B cell (primary cell): Measurements from ENCODE around the gene NOL9. TPM values are rescaled to one million over a fixed set of nuclear protein-coding genes. Genes with fewer than 3 reads are reported as not detected.

Source experiments
- ATAC-seq: fragments of 200-7000 bp; cut with Tn5 transposase; one replicate; pipeline ENCODE4 v1.10.0; 2021; ENCODE audit warnings: low read depth, mild to moderate bottlenecking, moderate number of reproducible peaks, moderate library complexity
- CTCF ChIA-PET: fragments of 350-600 bp; sonication (Branson Sonifier 250); formaldehyde crosslinking; loops from one replicate; lab custom pipeline; 2021; ENCODE audit warnings: antibody characterized with exemption, inconsistent platforms; lab: Charles Lee
- POLR2A ChIA-PET: fragments of 350-600 bp; sonication (Branson Sonifier 250); formaldehyde crosslinking; loops from one replicate; lab custom pipeline; 2021; ENCODE audit warnings: antibody characterized with exemption; lab: Charles Lee
- DNase-seq: peaks from one replicate; pipeline ENCODE4 v3.0.0; 2013
- H2AFZ ChIP-seq: 2 replicates; pipeline ENCODE4 v1.6.1; 2012; ENCODE audit warnings: mild to moderate bottlenecking, low read depth, low read length; ENCODE audit not compliant: insufficient read depth, poor library complexity, severe bottlenecking
- H3K27ac ChIP-seq, 2 donors: 1 replicate in 1 of 2; 2 replicates in 1 of 2; pipeline ENCODE4 v1.5.1; 2012 to 2013; ENCODE audit warnings: low read length in 2 of 2, mild to moderate bottlenecking in 2 of 2, moderate library complexity in 1 of 2
- H3K27me3 ChIP-seq, 4 experiments: fragments of 200-600 bp in 1 of 4; sonication (generic) in 1 of 4; replicated peaks in 1 of 4; 1 replicate in 2 of 4; 2 replicates in 2 of 4; pipeline versions ENCODE4 v1.6.1 to v1.7.0; 2013 to 2016; ENCODE audit warnings: low read length in 3 of 4, mild to moderate bottlenecking in 2 of 4, mixed read lengths in 1 of 4, moderate library complexity in 1 of 4; ENCODE audit not compliant: insufficient read depth in 4 of 4, control insufficient read depth in 3 of 4; ENCODE audit errors: control extremely low read depth in 1 of 4
- H3K36me3 ChIP-seq, 2 experiments: replicated peaks in 1 of 2; 1 replicate in 1 of 2; 2 replicates in 1 of 2; pipeline versions ENCODE4 v1.6.1 to v1.7.1; 2013; ENCODE audit warnings: low read length in 1 of 2; ENCODE audit not compliant: insufficient read depth in 2 of 2, control insufficient read depth in 1 of 2; ENCODE audit errors: control extremely low read depth in 1 of 2, extremely low read depth in 1 of 2
- H3K4me1 ChIP-seq, 2 donors: fragments of 200-600 bp in 1 of 2; sonication (generic) in 1 of 2; 1 replicate in 1 of 2; 2 replicates in 1 of 2; pipeline versions ENCODE4 v1.5.1 to v1.6.1; 2013 to 2017; ENCODE audit warnings: low read length in 2 of 2; ENCODE audit not compliant: control insufficient read depth in 2 of 2, insufficient read depth in 2 of 2
- H3K4me2 ChIP-seq: replicated peaks from 2 replicates; pipeline ENCODE3; 2012; ENCODE audit warnings: mild to moderate bottlenecking, low read depth, low read length; ENCODE audit not compliant: poor library complexity, severe bottlenecking
- H3K4me3 ChIP-seq, 5 experiments: fragments of 200-600 bp in 1 of 5; sonication (generic) in 1 of 5; 1 replicate in 3 of 5; 2 replicates in 2 of 5; pipeline versions ENCODE4 v1.5.1 to v1.7.0; 2011 to 2016; ENCODE audit warnings: low read length in 4 of 5, mild to moderate bottlenecking in 4 of 5, low read depth in 2 of 5, control low read depth in 1 of 5, moderate library complexity in 1 of 5; ENCODE audit not compliant: insufficient read depth in 1 of 5; ENCODE audit errors: control extremely low read depth in 1 of 5, extremely low read depth in 1 of 5
- H3K79me2 ChIP-seq: fragments of 200-600 bp; sonication (generic); one replicate; pipeline ENCODE4 v1.6.0; 2016; ENCODE audit warnings: low read length; ENCODE audit not compliant: control insufficient read depth, insufficient read depth
- H3K9ac ChIP-seq: fragments of 200-600 bp; sonication (generic); 2 replicates; pipeline ENCODE4 v1.6.1; 2017; ENCODE audit warnings: mild to moderate bottlenecking, low read length, moderate library complexity
- H3K9me3 ChIP-seq, 3 donors: one replicate each; pipeline versions ENCODE4 v1.6.1 to v1.7.1; 2013; ENCODE audit warnings: low read length in 2 of 3; ENCODE audit not compliant: control insufficient read depth in 2 of 3, insufficient read depth in 1 of 3; ENCODE audit errors: control extremely low read depth in 1 of 3
- H4K20me1 ChIP-seq: 2 replicates; pipeline ENCODE4 v1.6.0; 2012; ENCODE audit warnings: mild to moderate bottlenecking, low read length; ENCODE audit not compliant: insufficient read depth, control insufficient read depth, poor library complexity, severe bottlenecking
- H3K27ac Mint-ChIP-seq: one replicate; pipeline ENCODE4 v1.8.0; 2021; ENCODE audit warnings: mixed read lengths
- H3K27me3 Mint-ChIP-seq: one replicate; pipeline ENCODE4 v1.8.0; 2021; ENCODE audit warnings: mixed read lengths
- H3K4me1 Mint-ChIP-seq: one replicate; pipeline ENCODE4 v1.8.0; 2021; ENCODE audit warnings: mixed read lengths
- H3K4me3 Mint-ChIP-seq: one replicate; pipeline ENCODE4 v1.8.0; 2021; ENCODE audit warnings: mixed read lengths
- H3K9me3 Mint-ChIP-seq: one replicate; pipeline ENCODE4 v1.8.0; 2022; ENCODE audit warnings: mixed read lengths; ENCODE audit not compliant: insufficient read depth
- EZH2 ChIP-seq: IDR thresholded peaks from 2 replicates; pipeline ENCODE4 v1.6.1; 2012; ENCODE audit warnings: borderline replicate concordance, low read depth, mild to moderate bottlenecking, moderate library complexity, low read length; ENCODE audit not compliant: insufficient read depth, poor library complexity, severe bottlenecking
- WGBS: methylation state at CpG from one replicate; pipeline ENCODE4 v1.1.5; 2013; ENCODE audit warnings: missing lambda C conversion rate; ENCODE audit not compliant: insufficient coverage; 5-methylcytosine and 5-hydroxymethylcytosine counted together
- intact Hi-C: fragments of 100-400 bp; cut with micrococcal nuclease; formaldehyde crosslinking; loops from one replicate; pipeline ENCODE4 v1.10.0; 2022
- polyA plus RNA-seq: library from polyadenylated mRNA; depleted of rRNA; stranded (reverse); fragments of >200 nt; gene quantifications from 2 replicates; pipeline ENCODE4 v1.2.3, GENCODE V29; 2012
- total RNA-seq, 2 donors: library from RNA; stranded (reverse); fragments of 120-200 nt in 1 of 2; gene quantifications; 1 replicate in 1 of 2; 2 replicates in 1 of 2; pipeline versions ENCODE4 v1.2.3 to v1.2.4, GENCODE V29; 2013 to 2022
- TF ChIP-seq, protein P1 (sequence below): fragments of 200-600 bp; IDR thresholded peaks from one replicate; pipeline ENCODE4 v1.8.0; 2022; ENCODE audit warnings: antibody characterized with exemption, mild to moderate bottlenecking

Gene NOL9
- total and polyA plus RNA-seq, 2 donors (not counting 1 experiment from before 2014, with no cell fraction given), result 23.8 to 49.5 TPM

DNA sequence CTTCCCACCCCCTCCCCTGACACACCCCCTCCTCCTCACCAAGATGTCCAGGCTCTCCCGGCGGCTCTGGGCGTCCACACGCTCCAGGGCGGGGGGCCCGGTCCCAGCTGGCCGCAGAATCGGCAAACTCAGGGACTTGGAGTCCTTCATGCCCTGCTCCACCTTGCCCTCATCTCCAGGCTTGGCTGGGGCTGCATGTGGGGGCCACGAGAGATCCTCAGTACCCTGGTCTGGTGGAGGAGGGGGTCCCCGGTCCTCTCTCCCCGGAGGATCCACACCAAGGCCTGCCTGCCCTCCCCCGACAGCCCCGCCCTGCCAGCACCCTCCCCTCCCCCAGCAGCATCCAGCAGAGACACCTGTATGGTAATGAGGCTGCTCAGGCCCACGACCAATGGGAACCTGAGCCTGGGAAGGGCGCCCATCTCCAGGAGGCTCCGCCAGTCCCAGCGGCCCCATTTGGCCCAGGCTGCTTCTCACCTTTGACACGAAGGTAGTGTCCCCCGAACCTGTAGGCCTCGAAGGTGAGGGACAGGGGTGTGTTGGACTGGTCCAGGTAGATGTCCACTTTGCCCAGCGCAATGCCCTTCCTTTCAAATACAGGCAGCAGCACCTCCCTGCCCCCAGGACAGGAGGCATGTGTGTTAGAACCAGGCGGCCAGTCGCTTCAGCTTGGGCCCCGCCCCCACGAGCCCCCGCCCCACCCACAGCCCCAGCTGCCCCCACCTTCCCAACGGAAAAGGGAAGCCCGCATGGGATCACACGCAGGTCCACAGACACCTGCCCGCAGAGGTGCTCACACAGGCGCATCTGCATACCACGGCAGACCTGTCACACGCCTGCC is 80.1 kb downstream of the NOL9 start:
- Mint-ChIP-seq H3K27ac (no peak overlapping the region), H3K9me3 (no peaks in the 10 kb centered on the region), H3K4me1 (peaks cover 2% of the 10 kb centered on the region), H3K4me3 (no peak overlapping the region), H3K27me3 (peaks cover 3% of the 10 kb centered on the region)
- ChIA-PET POLR2A (no interaction called here), CTCF (interaction anchor here (0.6 to 1.1 kb wide), 2 partner anchors 15 to 23 kb away, joined by 4 to 7 read pairs; no protein-coding TSS in a partner anchor)
- no peak for DNase-seq
- peaks cover 0 to 4% (median 0%) of the 10 kb centered on the region in 4 experiments for H3K27me3 ChIP-seq
- H2AFZ ChIP-seq, result no peak overlapping the region
- H3K4me3 ChIP-seq, result no peak overlapping the region
- peaks cover 0 to 5% (median 0%) of the 10 kb centered on the region in 3 donors for H3K9me3 ChIP-seq
- intact Hi-C loops, result no loop called here
- ATAC-seq, result no peak
- TF ChIP-seq, protein P1, sequence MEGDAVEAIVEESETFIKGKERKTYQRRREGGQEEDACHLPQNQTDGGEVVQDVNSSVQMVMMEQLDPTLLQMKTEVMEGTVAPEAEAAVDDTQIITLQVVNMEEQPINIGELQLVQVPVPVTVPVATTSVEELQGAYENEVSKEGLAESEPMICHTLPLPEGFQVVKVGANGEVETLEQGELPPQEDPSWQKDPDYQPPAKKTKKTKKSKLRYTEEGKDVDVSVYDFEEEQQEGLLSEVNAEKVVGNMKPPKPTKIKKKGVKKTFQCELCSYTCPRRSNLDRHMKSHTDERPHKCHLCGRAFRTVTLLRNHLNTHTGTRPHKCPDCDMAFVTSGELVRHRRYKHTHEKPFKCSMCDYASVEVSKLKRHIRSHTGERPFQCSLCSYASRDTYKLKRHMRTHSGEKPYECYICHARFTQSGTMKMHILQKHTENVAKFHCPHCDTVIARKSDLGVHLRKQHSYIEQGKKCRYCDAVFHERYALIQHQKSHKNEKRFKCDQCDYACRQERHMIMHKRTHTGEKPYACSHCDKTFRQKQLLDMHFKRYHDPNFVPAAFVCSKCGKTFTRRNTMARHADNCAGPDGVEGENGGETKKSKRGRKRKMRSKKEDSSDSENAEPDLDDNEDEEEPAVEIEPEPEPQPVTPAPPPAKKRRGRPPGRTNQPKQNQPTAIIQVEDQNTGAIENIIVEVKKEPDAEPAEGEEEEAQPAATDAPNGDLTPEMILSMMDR, result no peak
- no peak for TF ChIP-seq EZH2
- H3K36me3 ChIP-seq, result no peaks in the 10 kb centered on the region
- peaks cover 2 to 6% of the 10 kb centered on the region in 2 donors for H3K4me1 ChIP-seq
- H3K4me2 ChIP-seq, result no peak overlapping the region
- H3K27ac ChIP-seq, result no peak overlapping the region
- H3K9ac ChIP-seq, result no peak overlapping the region
- WGBS, result 82% methylated on average over 12 of the region's 33 CpGs
- no peaks in the 10 kb centered on the region for H4K20me1 ChIP-seq
- no peaks in the 10 kb centered on the region for H3K79me2 ChIP-seq

DNA sequence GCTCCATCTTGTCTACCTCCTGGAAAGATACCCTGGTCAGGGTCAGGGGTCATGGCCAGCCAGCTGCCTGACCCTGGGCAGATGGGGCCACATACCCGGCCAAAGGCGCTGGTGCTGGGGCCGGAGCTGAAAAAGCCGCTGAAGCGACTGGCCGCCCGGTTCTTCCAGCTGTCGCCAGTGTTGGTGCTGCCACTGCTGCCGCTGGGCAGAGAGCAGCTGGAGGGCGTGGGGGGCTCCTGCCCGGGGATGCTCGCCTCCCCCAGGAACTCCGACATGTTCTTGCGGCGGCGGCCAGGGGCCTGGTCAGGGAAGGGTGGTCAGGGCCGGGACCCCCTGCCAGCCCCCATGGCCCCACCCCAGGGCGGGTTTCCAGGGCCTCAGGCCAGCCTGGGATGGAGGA is 81.2 kb downstream of the NOL9 start:
- H2AFZ ChIP-seq, result no peak overlapping the region
- Mint-ChIP-seq H3K4me1 (peaks cover 2% of the 10 kb centered on the region), H3K27ac (no peak overlapping the region), H3K27me3 (no peaks in the 10 kb centered on the region), H3K4me3 (no peak overlapping the region), H3K9me3 (no peaks in the 10 kb centered on the region)
- 96% methylated on average over 16 of the region's 18 CpGs for WGBS
- H3K9ac ChIP-seq, result no peak overlapping the region
- no peak overlapping the region for H3K4me2 ChIP-seq
- no peaks in the 10 kb centered on the region for H3K79me2 ChIP-seq
- H3K4me1 ChIP-seq, result peaks cover 2 to 6% of the 10 kb centered on the region in 2 donors
- DNase-seq, result no peak
- CTCF ChIA-PET, result interaction anchor here (0.6 to 1.1 kb wide), 2 partner anchors 16 to 107 kb away, joined by 3 to 4 read pairs; no protein-coding TSS in a partner anchor
- H3K27me3 ChIP-seq, result peaks cover 0 to 4% (median 0%) of the 10 kb centered on the region in 4 experiments
- peaks cover 0 to 5% (median 0%) of the 10 kb centered on the region in 3 donors for H3K9me3 ChIP-seq
- no peak overlapping the region for H3K27ac ChIP-seq
- no peak for ATAC-seq
- H4K20me1 ChIP-seq, result no peaks in the 10 kb centered on the region
- H3K36me3 ChIP-seq, result no peaks in the 10 kb centered on the region
- TF ChIP-seq EZH2, result no peak
- TF ChIP-seq, protein P1, result no peak
- no peak overlapping the region for H3K4me3 ChIP-seq
- intact Hi-C loops, result no loop called here
- POLR2A ChIA-PET, result no interaction called here
